Measurements from ENCODE around the gene VPS13D.

Gene VPS13D

DNA sequence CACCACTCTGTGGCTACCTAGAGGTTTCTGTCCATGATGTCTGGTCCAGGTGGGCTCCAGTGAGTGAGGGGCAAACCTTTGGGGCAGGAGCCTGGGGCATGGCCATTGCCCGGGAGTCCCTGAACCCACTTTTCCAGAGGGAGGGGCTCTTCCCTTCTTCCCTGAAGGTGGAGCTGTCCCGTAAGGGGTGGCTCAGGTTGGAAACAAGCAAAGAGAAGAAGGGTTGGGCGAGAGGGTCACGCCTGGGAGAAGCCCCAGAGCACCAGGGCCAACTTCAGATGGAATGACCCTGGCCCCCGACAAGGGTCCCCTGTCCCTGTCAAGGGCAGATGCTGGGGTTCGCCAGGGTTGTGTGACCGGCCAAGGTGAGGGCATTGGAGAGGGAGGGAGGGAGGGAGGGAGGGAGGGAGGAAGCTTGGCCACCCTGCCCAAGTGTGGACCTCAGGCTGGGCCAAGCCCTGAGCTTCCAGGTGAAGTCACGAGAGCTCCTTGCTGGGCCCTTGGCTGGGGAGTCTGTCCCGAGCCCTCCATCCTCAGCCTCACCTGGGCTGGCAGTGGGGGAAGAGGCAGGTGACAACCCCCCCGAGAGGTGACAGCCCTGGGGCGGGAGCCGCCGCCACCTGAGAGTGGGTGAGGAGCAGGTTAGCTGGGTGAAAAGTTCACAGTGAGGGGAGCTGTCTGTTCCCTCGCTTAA lies 318.6 kb downstream of the VPS13D start:
- no peak for DNase-seq

DNA sequence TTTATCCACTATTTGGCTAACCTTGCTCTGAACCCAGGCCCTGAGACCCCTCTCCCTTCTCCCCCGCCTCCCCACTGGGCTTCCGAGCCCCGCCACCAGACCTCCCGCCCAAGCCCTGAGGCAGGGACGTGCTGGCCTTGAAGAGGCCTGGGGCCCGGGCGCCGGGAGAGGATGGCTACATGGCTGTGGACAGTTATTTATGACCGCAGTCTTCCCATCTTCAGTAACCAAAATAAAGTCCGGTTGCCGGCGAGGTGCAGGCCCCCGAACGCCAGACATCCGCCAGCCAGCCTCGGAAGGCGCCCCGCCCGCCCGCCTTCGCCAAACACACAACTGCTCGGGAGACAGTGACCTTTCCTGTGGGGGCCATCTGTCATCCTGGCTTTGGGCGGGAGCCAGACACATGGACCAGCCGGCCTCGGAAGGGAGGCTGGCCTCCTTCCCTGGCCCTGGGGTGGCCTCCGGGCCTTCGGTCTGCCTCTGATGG lies 319.2 kb downstream of the VPS13D start:
- DNase-seq, result no peak

DNA sequence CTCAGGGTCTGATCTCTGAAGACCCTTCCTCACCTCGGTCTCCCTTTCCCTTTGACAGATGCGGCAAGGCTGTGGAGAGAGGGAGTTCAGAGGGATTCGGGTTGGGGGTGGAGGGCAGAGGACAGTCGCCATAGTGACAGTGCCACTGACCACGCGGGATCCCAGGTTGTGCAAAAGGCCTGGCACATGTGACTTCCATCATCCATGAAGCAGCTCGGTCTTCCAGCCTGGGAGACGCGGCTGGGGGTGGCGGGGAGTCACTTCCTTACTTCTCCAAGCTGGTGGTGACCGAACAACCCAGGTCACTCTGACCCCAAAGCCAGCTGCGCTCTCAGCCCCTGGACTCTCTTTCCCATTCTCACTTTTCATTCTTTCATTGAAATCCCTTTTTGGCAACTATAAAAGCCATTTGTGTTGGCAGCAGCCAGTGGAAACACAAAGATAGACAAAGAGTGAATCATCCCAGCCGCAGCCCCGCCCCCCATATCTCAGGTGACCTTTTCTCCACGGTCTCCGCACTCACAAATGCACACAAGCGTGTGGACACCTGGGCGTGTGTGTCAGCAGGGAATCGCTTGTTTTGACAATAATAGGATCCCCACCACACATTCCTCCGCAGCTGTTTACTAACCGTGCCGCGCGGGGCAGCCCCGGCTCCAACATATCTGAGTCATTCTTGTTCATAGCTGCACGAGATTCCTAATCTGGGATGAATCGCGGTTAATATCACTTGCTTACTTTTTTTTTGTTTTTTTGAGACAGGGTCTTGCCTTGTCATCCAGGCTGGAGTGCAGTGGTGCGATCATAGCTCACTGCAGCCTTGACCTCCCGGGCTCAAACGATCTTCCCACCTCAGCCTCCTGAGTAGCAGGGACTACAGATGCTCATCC lies 319.9 kb downstream of the VPS13D start:
- DNase-seq, result peak; percentile 47

DNA sequence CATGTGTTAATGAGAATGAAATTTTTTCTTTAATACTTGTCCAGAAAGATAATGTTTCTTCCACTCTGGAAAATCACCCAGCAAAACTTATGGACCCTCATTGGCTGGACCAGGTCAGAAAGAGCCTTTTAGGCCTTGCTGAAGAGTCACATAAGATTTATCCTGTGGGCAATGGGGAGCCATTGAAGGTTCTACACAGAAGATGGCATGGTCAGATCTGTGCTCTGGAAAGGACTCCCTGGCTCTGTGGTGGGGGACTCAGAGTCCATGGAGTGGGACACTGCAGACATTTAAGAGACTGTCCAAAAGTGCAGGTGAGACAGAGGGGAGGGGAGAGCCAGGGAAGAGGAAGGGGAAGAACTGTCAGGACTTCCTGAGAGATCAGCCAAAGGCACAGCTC lies 321.8 kb downstream of the VPS13D start:
- DNase-seq, result no peak

DNA sequence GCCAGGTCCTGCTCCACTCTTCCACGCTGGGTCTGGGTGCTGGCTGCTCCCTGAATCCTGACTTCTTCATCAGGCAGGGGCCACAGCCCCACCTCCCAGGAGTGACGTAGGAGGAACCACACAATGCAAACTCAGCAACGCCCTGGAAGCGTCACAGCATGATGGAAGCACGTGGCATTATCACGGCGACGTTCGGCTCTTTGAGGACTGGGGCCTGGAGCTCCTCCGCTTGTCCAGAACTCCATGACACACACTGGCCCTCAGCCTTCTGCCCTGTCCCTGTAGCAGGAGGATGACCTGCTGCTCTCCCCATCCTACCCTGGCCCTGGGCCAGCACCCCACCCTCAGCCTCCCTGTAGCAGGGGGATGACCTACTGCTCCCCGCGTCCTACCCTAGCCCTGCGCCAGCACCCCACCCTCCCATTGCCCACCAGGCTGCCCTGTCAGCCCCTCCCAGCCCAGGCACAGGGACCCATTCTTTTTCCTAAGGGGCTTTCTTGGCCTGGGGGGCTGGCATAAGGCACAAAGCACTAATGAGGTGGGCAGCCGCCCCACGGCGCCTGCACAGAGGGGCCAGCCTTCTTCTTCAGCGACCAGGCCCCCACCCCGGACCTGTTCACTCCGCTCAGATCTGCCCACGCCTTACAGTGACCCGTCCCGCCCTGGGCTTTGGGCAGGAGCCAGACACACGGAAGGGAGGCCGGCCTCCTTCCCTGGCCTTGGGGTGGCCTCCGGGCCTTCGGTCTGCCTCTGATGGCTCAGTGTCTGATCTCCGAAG lies 322.5 kb downstream of the VPS13D start:
- DNase-seq, result no peak

DNA sequence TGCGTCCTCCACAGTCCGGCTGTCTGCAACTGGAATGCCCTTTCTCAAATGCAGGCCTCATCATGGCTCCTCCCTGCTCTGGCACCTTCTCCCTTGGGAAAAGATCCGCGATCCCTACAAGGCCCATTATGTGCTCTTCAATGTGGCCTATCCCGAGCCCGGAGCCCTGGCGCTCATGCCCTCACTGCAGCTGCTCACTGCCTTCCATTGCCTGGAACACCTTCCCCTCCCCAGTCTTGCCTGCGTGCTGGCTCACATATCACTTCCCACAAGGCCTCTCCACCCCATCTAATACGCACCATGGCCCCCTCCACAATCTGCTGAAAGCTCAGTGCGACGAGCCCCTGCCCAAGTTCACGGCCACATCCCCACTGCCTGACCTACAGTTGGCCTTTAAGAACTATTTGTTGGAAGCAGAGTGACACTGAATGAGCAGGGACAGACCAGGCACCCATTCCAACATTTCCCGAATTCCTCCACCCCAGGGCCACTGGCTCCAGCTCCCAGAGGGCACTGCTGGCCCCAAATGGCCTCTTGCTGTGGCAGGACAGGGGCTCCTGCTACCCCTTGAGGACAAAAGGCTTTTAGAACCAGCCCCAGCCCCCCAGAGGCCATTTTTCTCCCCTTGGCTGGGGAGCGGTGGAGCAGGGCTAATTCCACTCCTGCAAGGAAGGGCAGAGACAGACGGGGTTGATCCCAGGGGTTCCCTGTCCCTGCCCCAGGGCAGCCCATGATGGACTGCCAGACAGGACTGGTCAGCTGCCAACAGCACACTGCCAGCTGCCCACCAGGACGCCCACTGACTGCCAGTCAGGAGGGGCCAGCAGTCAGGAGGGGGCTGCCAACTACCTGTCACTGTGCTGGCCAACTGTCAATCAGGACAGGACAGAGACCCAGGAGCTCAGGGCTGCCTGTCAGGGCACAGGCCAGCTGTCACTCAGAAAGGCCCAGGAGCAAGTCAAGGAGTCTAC lies 323.4 kb downstream of the VPS13D start:
- no peak for DNase-seq

DNA sequence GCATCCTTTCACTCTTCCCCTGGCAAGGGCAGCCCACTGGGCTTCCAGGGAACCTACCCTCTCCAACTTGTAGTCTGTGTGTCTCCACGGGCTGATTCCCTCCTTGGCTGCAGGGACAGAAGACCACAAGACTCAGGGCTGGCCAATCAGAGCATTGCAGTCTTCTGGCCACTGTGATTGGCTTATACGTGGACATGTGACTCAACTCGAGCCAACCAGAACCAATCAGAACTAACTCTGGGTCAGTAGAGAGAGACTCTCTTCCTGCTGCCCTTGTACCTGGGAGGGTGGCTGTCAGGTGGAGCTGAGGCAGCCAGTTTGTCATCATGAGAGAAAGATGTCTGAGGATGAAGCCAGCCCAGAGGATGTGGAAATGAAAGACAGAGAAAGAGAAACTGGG lies 324.1 kb downstream of the VPS13D start:
- DNase-seq, result no peak

DNA sequence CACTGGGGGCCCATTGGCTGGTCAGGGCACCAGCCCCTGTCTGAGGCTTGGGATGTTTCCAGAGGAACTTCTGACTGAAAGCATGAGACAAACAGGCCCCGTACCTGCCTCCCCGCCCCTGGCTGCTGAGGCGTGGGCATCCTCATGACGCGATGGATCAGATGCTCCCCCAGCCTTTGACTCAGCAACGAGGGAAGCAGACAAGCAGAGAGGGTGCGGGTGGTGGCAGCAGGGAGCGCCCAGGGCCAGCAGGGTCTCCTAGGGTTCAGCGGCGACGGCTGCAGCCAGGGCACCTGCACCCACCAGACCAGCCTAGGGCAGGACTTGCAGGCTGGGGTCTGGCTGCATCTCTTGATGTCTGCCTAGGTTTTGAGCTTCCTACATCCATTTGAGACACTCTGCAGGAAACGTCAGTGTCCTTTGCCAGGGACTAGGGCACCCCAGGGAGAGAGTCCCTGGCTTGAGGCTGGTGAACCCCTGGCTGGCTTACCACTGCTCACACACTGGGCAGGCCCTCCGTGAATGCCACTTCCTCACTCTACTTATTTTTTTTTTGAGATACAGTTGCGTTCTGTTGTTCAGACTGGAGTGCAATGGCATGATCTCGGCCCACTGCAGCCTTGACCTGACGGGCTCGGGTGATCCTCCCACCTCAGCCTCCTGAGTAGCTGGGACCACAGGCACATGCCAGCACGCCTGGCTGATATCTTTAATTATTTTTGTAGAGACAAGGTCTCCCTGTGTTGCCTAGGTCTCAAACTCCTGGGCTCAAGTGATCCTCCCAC lies 324.9 kb downstream of the VPS13D start:
- no peak for DNase-seq

DNA sequence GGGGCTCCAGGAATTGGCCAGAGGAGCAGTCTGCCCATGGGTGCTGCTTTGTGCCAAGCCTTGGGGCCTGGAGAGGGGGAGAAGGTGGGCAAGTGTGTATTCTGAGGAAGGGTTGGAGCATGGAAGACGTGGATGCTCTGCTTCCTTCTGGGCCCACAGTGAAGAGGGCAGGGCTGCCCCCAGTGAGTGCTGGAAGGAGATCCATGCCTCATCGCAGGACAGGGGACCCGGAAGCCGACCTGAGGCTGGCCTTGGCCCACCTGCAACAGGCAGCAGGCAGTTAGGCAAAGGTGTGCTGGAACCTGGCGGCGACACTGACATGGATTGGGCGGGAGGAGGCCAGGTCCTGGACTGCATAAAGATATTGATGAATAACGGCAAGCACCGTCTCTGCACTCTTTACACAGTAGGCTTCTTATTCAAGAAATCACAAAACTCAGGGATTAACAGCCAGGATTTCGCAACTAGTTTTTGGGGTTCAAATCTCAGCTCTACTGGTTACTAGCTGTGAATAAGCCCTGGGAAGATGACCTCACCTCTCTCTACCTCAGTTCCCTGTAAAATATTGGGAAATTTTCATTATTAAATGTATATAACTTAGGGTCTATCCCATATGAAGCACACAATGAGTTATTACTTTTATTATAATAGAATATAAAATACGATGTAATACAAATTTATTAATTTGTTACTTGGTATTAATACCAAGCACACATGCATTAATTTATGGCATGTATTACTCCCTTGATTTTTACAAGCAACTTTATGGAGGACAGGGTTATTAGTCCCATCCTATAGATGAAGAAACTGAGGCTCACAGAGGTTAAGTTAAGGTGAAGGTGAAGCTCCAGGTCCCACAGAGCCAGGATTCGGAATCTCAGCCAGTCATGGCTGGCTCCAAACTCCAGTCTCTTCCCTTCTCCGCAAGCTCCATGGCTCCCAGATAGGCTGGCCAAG lies 325.9 kb downstream of the VPS13D start:
- no peak for DNase-seq

DNA sequence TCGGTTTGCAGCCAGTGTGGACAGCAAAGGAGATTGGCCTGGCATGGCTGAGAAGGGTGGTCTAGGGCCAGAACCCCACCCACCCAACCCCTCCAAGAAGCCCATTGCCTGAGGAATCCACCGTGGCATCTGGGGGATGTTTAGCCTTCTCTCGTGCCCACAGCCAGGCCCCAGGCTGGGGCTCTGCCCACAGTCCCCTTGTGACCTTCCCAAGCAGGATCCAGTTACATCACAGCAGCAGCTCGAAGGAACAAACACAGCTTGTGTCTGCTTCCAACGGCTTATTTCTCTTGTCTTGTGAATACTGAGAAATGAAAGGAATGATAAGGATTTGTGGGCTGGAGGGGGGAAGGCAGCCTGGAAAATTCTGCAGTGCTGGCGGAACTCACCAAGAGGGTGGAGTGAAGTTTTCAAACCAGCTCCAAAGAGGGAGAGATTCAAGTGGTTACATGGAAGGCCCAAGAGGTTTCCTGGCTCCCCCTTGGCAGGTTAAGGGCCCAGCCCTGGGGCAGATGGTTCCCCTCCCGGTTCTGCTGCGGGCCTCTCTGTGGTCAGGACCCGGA lies 326.6 kb downstream of the VPS13D start:
- DNase-seq, result peak; percentile 15

DNA sequence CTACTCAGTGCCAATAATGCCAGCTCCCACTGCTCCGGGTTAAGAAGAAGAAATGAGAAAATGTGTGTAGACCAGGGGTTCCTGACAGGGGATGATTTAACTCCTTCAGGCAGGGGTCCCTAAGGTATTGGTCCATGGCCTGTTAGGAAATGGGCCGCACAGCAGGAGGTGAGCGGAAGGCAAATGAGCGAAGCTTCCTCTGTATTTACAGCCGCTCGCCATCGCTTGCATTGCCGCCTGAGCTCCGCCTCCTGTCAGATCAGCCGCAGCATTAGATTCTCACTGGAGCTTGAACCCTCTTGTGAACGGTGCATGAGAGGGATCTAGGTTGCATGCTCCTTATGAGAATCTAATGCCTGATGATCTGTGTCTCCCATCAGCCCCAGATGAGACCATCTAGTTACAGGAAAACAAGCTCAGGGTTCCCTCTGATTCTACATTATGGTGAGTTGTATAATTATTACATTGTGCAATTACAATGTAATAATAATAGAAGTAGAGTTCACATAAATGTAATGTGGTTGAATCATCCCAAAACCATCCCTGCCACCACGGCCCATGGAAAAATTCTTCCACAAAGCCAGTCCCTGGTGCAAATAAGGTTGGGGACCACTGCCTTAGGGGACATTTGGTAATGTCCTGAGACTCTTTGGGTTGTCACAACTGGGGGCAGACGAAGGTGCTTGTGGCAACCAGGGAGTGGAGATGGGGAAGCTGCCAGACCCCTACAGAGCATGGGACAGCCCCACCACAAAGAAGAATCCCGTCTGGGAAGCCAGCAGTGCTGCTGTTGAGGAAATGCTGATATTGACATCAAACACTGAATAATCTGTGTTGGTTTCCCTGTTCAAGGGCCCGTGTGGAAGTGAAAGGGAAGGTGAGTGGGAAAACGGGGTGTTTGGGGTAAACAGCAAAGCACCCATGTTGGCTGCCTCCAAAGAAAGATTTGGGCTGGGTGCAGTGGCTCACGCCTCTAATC lies 327.4 kb downstream of the VPS13D start:
- no peak for DNase-seq

DNA sequence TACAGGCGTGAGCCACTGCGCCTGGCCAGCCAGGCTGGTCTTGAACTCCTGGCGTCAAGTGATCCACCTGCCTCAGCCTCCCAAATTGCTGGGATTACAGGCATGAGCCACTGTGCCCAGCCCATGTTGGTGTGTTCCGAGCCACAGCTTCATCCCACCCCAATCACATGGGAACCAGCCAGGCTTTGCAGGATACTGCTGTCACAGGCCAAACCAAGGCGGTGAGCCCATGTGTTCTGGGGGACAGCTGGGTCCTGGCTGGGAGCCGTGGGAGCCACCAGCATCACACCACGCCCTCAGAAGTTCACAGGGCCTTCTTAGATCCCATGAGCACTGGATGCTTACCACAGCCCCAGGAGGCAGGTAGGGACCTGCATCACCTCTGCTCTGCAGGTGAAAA lies 331.3 kb downstream of the VPS13D start:
- DNase-seq, result no peak

All from NCI-H2171 (cell line).